GM23338 (cell line): Measurements from ENCODE around the gene MFRP. TPM values are rescaled to one million over a fixed set of nuclear protein-coding genes. Genes with fewer than 3 reads are reported as not detected.

Experiments
- ATAC-seq: fragments of 200-7000 bp; cut with Tn5 transposase; 3 replicates; pipeline ENCODE4 v1.9.1; 2020
- DNase-seq: peaks from one replicate; pipeline ENCODE4 v3.0.0-alpha.2; 2015; ENCODE audit warnings: low spot score
- H2AFZ ChIP-seq: fragments of 200-600 bp; sonication (generic); 2 replicates; pipeline ENCODE4 v1.8.0; 2016; ENCODE audit warnings: antibody characterized with exemption, mild to moderate bottlenecking, moderate library complexity
- H3F3A ChIP-seq: fragments of 200-600 bp; sonication (generic); replicated peaks from 2 replicates; pipeline ENCODE4 v1.8.0; 2017; ENCODE audit warnings: antibody characterized with exemption, mixed run types, low read depth
- H3K27ac ChIP-seq: fragments of 200-600 bp; sonication (generic); 2 replicates; pipeline ENCODE4 v1.6.1; 2016; ENCODE audit warnings: low read depth
- H3K27me3 ChIP-seq: fragments of 200-600 bp; sonication (generic); 2 replicates; pipeline ENCODE4 v1.8.0; 2016; ENCODE audit warnings: mild to moderate bottlenecking, mixed run types, moderate library complexity; ENCODE audit not compliant: insufficient read depth
- H3K36me3 ChIP-seq: fragments of 200-600 bp; sonication (generic); 2 replicates; pipeline ENCODE4 v1.8.0; 2016; ENCODE audit warnings: mild to moderate bottlenecking; ENCODE audit not compliant: insufficient read depth
- H3K4me1 ChIP-seq: fragments of 200-600 bp; sonication (generic); 2 replicates; pipeline ENCODE4 v1.8.0; 2016; ENCODE audit warnings: mild to moderate bottlenecking, moderate library complexity; ENCODE audit not compliant: insufficient read depth
- H3K4me2 ChIP-seq: fragments of 200-600 bp; sonication (generic); 2 replicates; pipeline ENCODE4 v1.7.1; 2017; ENCODE audit warnings: mixed run types
- H3K4me3 ChIP-seq: fragments of 200-600 bp; sonication (generic); 2 replicates; pipeline ENCODE4 v1.6.1; 2016; ENCODE audit warnings: mixed run types
- H3K79me2 ChIP-seq: fragments of 200-600 bp; sonication (generic); replicated peaks from 2 replicates; pipeline ENCODE4 v1.8.0; 2017; ENCODE audit warnings: mild to moderate bottlenecking; ENCODE audit not compliant: insufficient read depth
- H3K9me2 ChIP-seq: fragments of 200-600 bp; sonication (generic); 2 replicates; pipeline ENCODE4 v1.8.0; 2017; ENCODE audit not compliant: insufficient read depth
- H4K20me1 ChIP-seq: fragments of 200-600 bp; sonication (generic); replicated peaks from 2 replicates; pipeline ENCODE4 v1.8.0; 2017; ENCODE audit warnings: mild to moderate bottlenecking; ENCODE audit not compliant: insufficient read depth
- H3K27ac Mint-ChIP-seq: 2 replicates; pipeline ENCODE4 v1.8.0; 2020; ENCODE audit warnings: inconsistent platforms, mild to moderate bottlenecking, moderate library complexity, mixed read lengths
- H3K27me3 Mint-ChIP-seq: 3 replicates; pipeline ENCODE4 v1.8.0; 2022; ENCODE audit warnings: low read depth, mild to moderate bottlenecking, moderate library complexity, mixed read lengths, inconsistent platforms; ENCODE audit not compliant: insufficient read depth, poor library complexity
- H3K36me3 Mint-ChIP-seq: 3 replicates; pipeline ENCODE4 v1.8.0; 2021; ENCODE audit warnings: low read depth, mild to moderate bottlenecking, inconsistent platforms, moderate library complexity, mixed read lengths
- H3K4me1 Mint-ChIP-seq: 3 replicates; pipeline ENCODE4 v1.8.0; 2020; ENCODE audit warnings: mild to moderate bottlenecking, inconsistent platforms, mixed read lengths
- H3K4me3 Mint-ChIP-seq: 3 replicates; pipeline ENCODE4 v1.8.0; 2021; ENCODE audit warnings: moderate library complexity, mild to moderate bottlenecking, inconsistent platforms, mixed read lengths
- H3K9me3 Mint-ChIP-seq: 3 replicates; pipeline ENCODE4 v1.8.0; 2020; ENCODE audit warnings: moderate library complexity, mild to moderate bottlenecking, inconsistent platforms, mixed read lengths
- CREB1 ChIP-seq: fragments of 250-450 bp; sonication (Bioruptor Pico); IDR thresholded peaks from 2 replicates; pipeline ENCODE4 v1.5.0; 2020; ENCODE audit warnings: low read depth, mild to moderate bottlenecking, moderate library complexity
- CTCF ChIP-seq, 2 experiments: fragments of 200-600 bp in 1 of 2; sonication (generic) in 1 of 2; conservative IDR thresholded peaks; 2 replicates each; pipeline versions ENCODE4 v1.5.1 to v1.6.1; 2016 to 2017; ENCODE audit warnings: antibody characterized with exemption in 2 of 2, low read depth in 2 of 2, mild to moderate bottlenecking in 2 of 2, moderate library complexity in 1 of 2
- ETS1 ChIP-seq: IDR thresholded peaks from 2 replicates; pipeline ENCODE4 v1.6.1; 2016; ENCODE audit warnings: antibody characterized with exemption
- EZH2phosphoT487 ChIP-seq: fragments of 200-600 bp; sonication (generic); IDR thresholded peaks from one replicate; pipeline ENCODE4 v1.8.1; 2018; ENCODE audit warnings: antibody characterized with exemption; ENCODE audit not compliant: unreplicated experiment
- JUNB ChIP-seq: IDR thresholded peaks from one replicate; pipeline ENCODE4 v1.6.1; 2016; ENCODE audit warnings: antibody characterized with exemption; ENCODE audit not compliant: unreplicated experiment
- NANOG ChIP-seq: IDR thresholded peaks from 2 replicates; pipeline ENCODE4 v1.6.1; 2016; ENCODE audit warnings: antibody characterized with exemption, borderline replicate concordance
- POLR2AphosphoS5 ChIP-seq: IDR thresholded peaks from 2 replicates; pipeline ENCODE4 v1.6.1; 2016; ENCODE audit warnings: antibody characterized with exemption, low read depth
- REST ChIP-seq: IDR thresholded peaks from one replicate; pipeline ENCODE4 v1.6.1; 2018; ENCODE audit warnings: antibody characterized with exemption; ENCODE audit not compliant: unreplicated experiment
- STAT1 ChIP-seq: IDR thresholded peaks from one replicate; pipeline ENCODE4 v1.6.1; 2016; ENCODE audit warnings: antibody characterized with exemption; ENCODE audit not compliant: unreplicated experiment
- ZNF114 ChIP-seq: fragments of 250-450 bp; sonication (Bioruptor Pico); IDR thresholded peaks from 2 replicates; pipeline ENCODE4 v1.5.0; 2020; ENCODE audit warnings: mild to moderate bottlenecking, moderate library complexity
- polyA plus RNA-seq: library from polyadenylated mRNA; unstranded; fragments of >200 nt; fragmentation: Nextera tagmentation; extraction: Ambion mirVana; gene quantifications from 2 replicates; pipeline ENCODE4 v1.2.1, GENCODE V29; 2016
- total RNA-seq: library from RNA; depleted of rRNA; stranded (reverse); fragments of >200 nt; shearing (Covaris generic); gene quantifications from 2 replicates; pipeline ENCODE4 v1.2.3, GENCODE V29; 2014

MFRP gene
- total and polyA plus RNA-seq, 2 experiments from 2014 or later, result 0.03 TPM; not detected in 1

GRCh38 chr11:119389611-119390254 lies 43.2 kb upstream of the MFRP start:
- no peaks in the 10 kb centered on the region for H3F3A ChIP-seq
- no peaks in the 10 kb centered on the region for H3K36me3 Mint-ChIP-seq
- no peaks in the 10 kb centered on the region for H3K27me3 Mint-ChIP-seq
- no peaks in the 10 kb centered on the region for H3K9me2 ChIP-seq
- H3K27me3 ChIP-seq, result no peaks in the 10 kb centered on the region
- no peak overlapping the region for H2AFZ ChIP-seq
- H3K27ac Mint-ChIP-seq, result no peak overlapping the region
- H3K4me3 ChIP-seq, result no peak overlapping the region
- H3K4me2 ChIP-seq, result no peak overlapping the region
- H4K20me1 ChIP-seq, result no peaks in the 10 kb centered on the region
- H3K79me2 ChIP-seq, result no peaks in the 10 kb centered on the region
- no peak overlapping the region for H3K27ac ChIP-seq
- ATAC-seq (peak; percentile 98), DNase-seq (peak; percentile 87)
- H3K4me1 ChIP-seq, result no peaks in the 10 kb centered on the region
- peaks cover 4% of the 10 kb centered on the region; the same call in 2 of the 3 replicates for H3K4me1 Mint-ChIP-seq
- TF ChIP-seq NANOG (no peak), POLR2AphosphoS5 (no peak), CTCF (conservative IDR thresholded peaks at IDR 0.05; ENCODE audit: low read depth in 2 of 2) (peak; percentile 61 to 63)
- no peaks in the 10 kb centered on the region for H3K36me3 ChIP-seq
- no peaks in the 10 kb centered on the region for H3K9me3 Mint-ChIP-seq
- no peak overlapping the region for H3K4me3 Mint-ChIP-seq

- TF ChIP-seq EZH2phosphoT487, result no peak
- no peak for TF ChIP-seq CREB1 (CRISPR knock-in tag)
- Histone ChIP-seq H3K79me2 (no peaks in the 10 kb centered on the region), H3K9me2 (no peaks in the 10 kb centered on the region), H3K4me3 (no peak overlapping the region), H2AFZ (no peak overlapping the region), H3K36me3 (no peaks in the 10 kb centered on the region), H3K4me2 (no peak overlapping the region), H4K20me1 (no peaks in the 10 kb centered on the region), H3K4me1 (no peaks in the 10 kb centered on the region), H3K27me3 (no peaks in the 10 kb centered on the region), H3F3A (no peaks in the 10 kb centered on the region), H3K27ac (no peak overlapping the region)
- Mint-ChIP-seq H3K4me3 (no peak overlapping the region), H3K27me3 (no peaks in the 10 kb centered on the region), H3K9me3 (no peaks in the 10 kb centered on the region), H3K27ac (no peak overlapping the region), H3K36me3 (no peaks in the 10 kb centered on the region), H3K4me1 (peaks cover 2% of the 10 kb centered on the region; the same call in 2 of the 3 replicates)
- DNase-seq, result no peak
- no peak for ATAC-seq
Measured at GRCh38 chr11:119388103-119388502, 41.6 kb upstream of the MFRP start.

- Histone ChIP-seq H3K4me3 (no peak overlapping the region), H3K27ac (no peak overlapping the region), H3K27me3 (peaks cover 19% of the 10 kb centered on the region), H3K9me2 (no peaks in the 10 kb centered on the region), H3F3A (peaks cover 10% of the 10 kb centered on the region; the same call in 1 of the 2 replicates), H3K36me3 (no peaks in the 10 kb centered on the region), H3K79me2 (no peaks in the 10 kb centered on the region), H3K4me1 (peaks cover 11% of the 10 kb centered on the region), H3K4me2 (no peak overlapping the region), H4K20me1 (no peaks in the 10 kb centered on the region), H2AFZ (no peak overlapping the region)
- DNase-seq (no peak), ATAC-seq (no peak)
- Mint-ChIP-seq H3K27me3 (peaks cover 19% of the 10 kb centered on the region), H3K9me3 (no peaks in the 10 kb centered on the region), H3K27ac (no peak overlapping the region), H3K4me3 (no peak overlapping the region), H3K36me3 (no peaks in the 10 kb centered on the region), H3K4me1 (peaks cover 6% of the 10 kb centered on the region; the same call in 2 of the 3 replicates)
- no peak for TF ChIP-seq CTCF (conservative IDR thresholded peaks at IDR 0.05; ENCODE audit: low read depth in 2 of 2)
- no peak for TF ChIP-seq POLR2AphosphoS5
- no peak for TF ChIP-seq ETS1
- no peak for TF ChIP-seq ZNF114 (CRISPR knock-in tag)
- TF ChIP-seq NANOG, result no peak
- no peak for TF ChIP-seq REST
- TF ChIP-seq JUNB, result no peak
- no peak for TF ChIP-seq STAT1
- TF ChIP-seq EZH2phosphoT487, result no peak
Measured at GRCh38 chr11:119384332-119384731, 37.8 kb upstream of the MFRP start.
